ENCODE results near the gene ERBB4.

DNA sequence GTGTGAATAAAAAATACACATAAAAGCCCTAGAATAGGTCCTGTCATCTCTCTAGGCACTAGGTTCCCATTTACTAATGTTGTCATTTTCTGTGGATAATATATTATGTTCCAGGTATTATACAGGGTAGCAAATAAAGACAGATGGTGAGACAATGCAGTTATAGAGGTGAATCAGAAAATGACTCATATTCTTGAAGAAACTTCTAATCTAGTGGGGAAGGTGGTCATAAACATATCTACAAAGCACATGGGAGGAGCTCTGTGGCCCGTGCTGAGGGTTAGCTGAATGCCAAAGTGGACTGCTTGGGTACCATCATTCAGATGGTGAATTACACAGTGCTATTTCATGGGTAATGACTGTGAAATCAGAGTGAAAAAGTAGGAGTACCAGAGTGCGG, 700.9 kb downstream of the ERBB4 start:
- no peak for TF ChIP-seq POLR2A (IDR thresholded peaks at IDR 0.05)
- TF ChIP-seq, protein P1, sequence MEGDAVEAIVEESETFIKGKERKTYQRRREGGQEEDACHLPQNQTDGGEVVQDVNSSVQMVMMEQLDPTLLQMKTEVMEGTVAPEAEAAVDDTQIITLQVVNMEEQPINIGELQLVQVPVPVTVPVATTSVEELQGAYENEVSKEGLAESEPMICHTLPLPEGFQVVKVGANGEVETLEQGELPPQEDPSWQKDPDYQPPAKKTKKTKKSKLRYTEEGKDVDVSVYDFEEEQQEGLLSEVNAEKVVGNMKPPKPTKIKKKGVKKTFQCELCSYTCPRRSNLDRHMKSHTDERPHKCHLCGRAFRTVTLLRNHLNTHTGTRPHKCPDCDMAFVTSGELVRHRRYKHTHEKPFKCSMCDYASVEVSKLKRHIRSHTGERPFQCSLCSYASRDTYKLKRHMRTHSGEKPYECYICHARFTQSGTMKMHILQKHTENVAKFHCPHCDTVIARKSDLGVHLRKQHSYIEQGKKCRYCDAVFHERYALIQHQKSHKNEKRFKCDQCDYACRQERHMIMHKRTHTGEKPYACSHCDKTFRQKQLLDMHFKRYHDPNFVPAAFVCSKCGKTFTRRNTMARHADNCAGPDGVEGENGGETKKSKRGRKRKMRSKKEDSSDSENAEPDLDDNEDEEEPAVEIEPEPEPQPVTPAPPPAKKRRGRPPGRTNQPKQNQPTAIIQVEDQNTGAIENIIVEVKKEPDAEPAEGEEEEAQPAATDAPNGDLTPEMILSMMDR (IDR thresholded peaks at IDR 0.05), result no peak
